Karpas-422 (cell line): Measurements from ENCODE around the gene ITPRIPL2. TPM values are rescaled to one million over a fixed set of nuclear protein-coding genes. Genes with fewer than 3 reads are reported as not detected.

Experiments
- DNase-seq: peaks from one replicate; pipeline ENCODE4 v3.0.0-alpha.2; 2015
- H2AFZ ChIP-seq: fragments of 200-600 bp; sonication (generic); 2 replicates; pipeline ENCODE4 v1.6.1; 2014; ENCODE audit warnings: antibody characterized with exemption, low read length, mixed read lengths
- H3K27ac ChIP-seq: fragments of 200-600 bp; sonication (generic); 2 replicates; pipeline ENCODE4 v1.5.1; 2014; ENCODE audit warnings: mild to moderate bottlenecking, low read length, moderate library complexity
- H3K27me3 ChIP-seq: fragments of 200-600 bp; sonication (generic); 2 replicates; pipeline ENCODE4 v1.6.1; 2014; ENCODE audit warnings: low read length, mixed read lengths
- H3K36me3 ChIP-seq: fragments of 200-600 bp; sonication (generic); 2 replicates; pipeline ENCODE4 v1.6.1; 2014; ENCODE audit warnings: low read length, mixed read lengths; ENCODE audit not compliant: insufficient read depth
- H3K4me1 ChIP-seq: fragments of 200-600 bp; sonication (generic); 2 replicates; pipeline ENCODE4 v1.6.1; 2014; ENCODE audit warnings: mild to moderate bottlenecking, low read length, mixed read lengths
- H3K4me2 ChIP-seq: fragments of 200-600 bp; sonication (generic); 2 replicates; pipeline ENCODE4 v1.6.1; 2014; ENCODE audit warnings: low read length, low read depth, mild to moderate bottlenecking; ENCODE audit not compliant: poor library complexity, severe bottlenecking
- H3K4me3 ChIP-seq: fragments of 200-600 bp; sonication (generic); 2 replicates; pipeline ENCODE4 v1.5.1; 2014; ENCODE audit warnings: mild to moderate bottlenecking, antibody characterized with exemption, low read length, mixed read lengths
- H3K79me2 ChIP-seq: fragments of 200-600 bp; sonication (generic); 2 replicates; pipeline ENCODE4 v1.6.1; 2014; ENCODE audit warnings: mild to moderate bottlenecking, low read length, mixed read lengths
- H3K9ac ChIP-seq: fragments of 200-600 bp; sonication (generic); 2 replicates; pipeline ENCODE4 v1.6.0; 2014; ENCODE audit warnings: low read length
- H3K9me2 ChIP-seq: fragments of 200-600 bp; sonication (generic), shearing (Covaris generic); replicated peaks from 2 replicates; pipeline ENCODE4 v1.6.0; 2014; ENCODE audit warnings: mild to moderate bottlenecking, low read length, moderate library complexity; ENCODE audit not compliant: insufficient read depth
- H3K9me3 ChIP-seq: fragments of 300-700, 200-600 bp; sonication (generic); 2 replicates; pipeline ENCODE4 v1.6.1; 2014; ENCODE audit warnings: low read length, mixed read lengths
- H4K20me1 ChIP-seq: fragments of 200-600 bp; sonication (generic); 2 replicates; pipeline ENCODE4 v1.6.1; 2014; ENCODE audit warnings: mild to moderate bottlenecking, antibody characterized with exemption, low read length, low read depth; ENCODE audit not compliant: insufficient read depth
- total RNA-seq: library from RNA; depleted of rRNA; stranded (reverse); fragments of >200 nt; shearing (Covaris generic); gene quantifications from 2 replicates; pipeline ENCODE4 v1.2.3, GENCODE V29; 2014; ENCODE audit warnings: low replicate concordance

The ITPRIPL2 gene
- total RNA-seq, 1 experiment from 2014 or later, result not detected

- Histone ChIP-seq H3K9me2 (no peaks in the 10 kb centered on the region), H3K79me2 (no peaks in the 10 kb centered on the region), H3K4me2 (no peak overlapping the region), H3K9ac (no peak overlapping the region), H3K9me3 (no peaks in the 10 kb centered on the region), H4K20me1 (no peaks in the 10 kb centered on the region), H3K4me1 (peaks cover 3% of the 10 kb centered on the region; the same call in 1 of the 2 replicates), H2AFZ (no peak overlapping the region), H3K36me3 (no peaks in the 10 kb centered on the region), H3K27ac (no peak overlapping the region), H3K27me3 (no peaks in the 10 kb centered on the region), H3K4me3 (no peak overlapping the region)
- peak; percentile 6 for DNase-seq
These were observed 24.3 kb upstream of the ITPRIPL2 start for GRCh38 chr16:19089410-19089955.

GRCh38 chr16:19090916-19091315, 22.8 kb upstream of the ITPRIPL2 start:
- Histone ChIP-seq H3K4me2 (no peak overlapping the region), H3K9me2 (no peaks in the 10 kb centered on the region), H3K4me3 (no peak overlapping the region), H3K9ac (no peak overlapping the region), H3K9me3 (no peaks in the 10 kb centered on the region), H2AFZ (no peak overlapping the region), H4K20me1 (no peaks in the 10 kb centered on the region), H3K79me2 (no peaks in the 10 kb centered on the region), H3K27me3 (no peaks in the 10 kb centered on the region), H3K4me1 (peaks cover 3% of the 10 kb centered on the region; the same call in 1 of the 2 replicates), H3K36me3 (no peaks in the 10 kb centered on the region), H3K27ac (no peak overlapping the region)
- peak; percentile 29 for DNase-seq

- H3K27ac ChIP-seq, result no peak overlapping the region
- H3K4me3 ChIP-seq, result no peak overlapping the region
- no peak overlapping the region for H2AFZ ChIP-seq
- H3K27me3 ChIP-seq, result no peaks in the 10 kb centered on the region
- H4K20me1 ChIP-seq, result no peaks in the 10 kb centered on the region
- H3K36me3 ChIP-seq, result no peaks in the 10 kb centered on the region
- H3K4me1 ChIP-seq, result no peaks in the 10 kb centered on the region
- H3K9me2 ChIP-seq, result no peaks in the 10 kb centered on the region
- DNase-seq, result peak; percentile 7
- no peaks in the 10 kb centered on the region for H3K9me3 ChIP-seq
- H3K4me2 ChIP-seq, result no peak overlapping the region
- H3K79me2 ChIP-seq, result no peaks in the 10 kb centered on the region
- H3K9ac ChIP-seq, result no peak overlapping the region
These were observed 20.9 kb upstream of the ITPRIPL2 start for GRCh38 chr16:19092653-19093410.

- Histone ChIP-seq H3K4me2 (no peak overlapping the region), H3K9me3 (no peaks in the 10 kb centered on the region), H3K4me3 (no peak overlapping the region), H3K9ac (no peak overlapping the region), H3K79me2 (no peaks in the 10 kb centered on the region), H4K20me1 (no peaks in the 10 kb centered on the region), H2AFZ (no peak overlapping the region), H3K36me3 (no peaks in the 10 kb centered on the region), H3K9me2 (no peaks in the 10 kb centered on the region), H3K27ac (no peak overlapping the region), H3K4me1 (no peaks in the 10 kb centered on the region), H3K27me3 (no peaks in the 10 kb centered on the region)
- DNase-seq, result peak; percentile 34
These were observed 19.9 kb upstream of the ITPRIPL2 start for GRCh38 chr16:19093631-19094541.

GRCh38 chr16:19094542-19095365, 19.0 kb upstream of the ITPRIPL2 start:
- Histone ChIP-seq H3K9me2 (no peaks in the 10 kb centered on the region), H3K4me1 (no peaks in the 10 kb centered on the region), H3K79me2 (no peaks in the 10 kb centered on the region), H3K9me3 (no peaks in the 10 kb centered on the region), H3K4me3 (no peak overlapping the region), H3K27ac (no peak overlapping the region), H2AFZ (no peak overlapping the region), H3K27me3 (no peaks in the 10 kb centered on the region), H3K36me3 (no peaks in the 10 kb centered on the region), H3K4me2 (no peak overlapping the region), H4K20me1 (no peaks in the 10 kb centered on the region), H3K9ac (no peak overlapping the region)
- DNase-seq, result peak; percentile 60

GRCh38 chr16:19095654-19096053, 18.1 kb upstream of the ITPRIPL2 start:
- no peak overlapping the region for H3K4me2 ChIP-seq
- no peak overlapping the region for H2AFZ ChIP-seq
- no peaks in the 10 kb centered on the region for H3K27me3 ChIP-seq
- no peaks in the 10 kb centered on the region for H4K20me1 ChIP-seq
- H3K36me3 ChIP-seq, result no peaks in the 10 kb centered on the region
- no peak overlapping the region for H3K9ac ChIP-seq
- no peak overlapping the region for H3K4me3 ChIP-seq
- peak; percentile 1 for DNase-seq
- H3K9me2 ChIP-seq, result no peaks in the 10 kb centered on the region
- H3K4me1 ChIP-seq, result no peaks in the 10 kb centered on the region
- H3K27ac ChIP-seq, result no peak overlapping the region
- no peaks in the 10 kb centered on the region for H3K9me3 ChIP-seq
- no peaks in the 10 kb centered on the region for H3K79me2 ChIP-seq

- Histone ChIP-seq H3K36me3 (no peaks in the 10 kb centered on the region), H3K9me3 (no peaks in the 10 kb centered on the region), H3K9ac (no peak overlapping the region), H2AFZ (no peak overlapping the region), H3K9me2 (no peaks in the 10 kb centered on the region), H4K20me1 (no peaks in the 10 kb centered on the region), H3K27ac (no peak overlapping the region), H3K27me3 (no peaks in the 10 kb centered on the region), H3K4me3 (no peak overlapping the region), H3K79me2 (no peaks in the 10 kb centered on the region), H3K4me2 (no peak overlapping the region), H3K4me1 (no peaks in the 10 kb centered on the region)
- DNase-seq, result peak; percentile 33
These were observed 15.6 kb upstream of the ITPRIPL2 start for GRCh38 chr16:19098173-19098572.
